Adipocyte (in vitro differentiated cells): ENCODE results near the gene CPOX.
"Not testable (repeated sequence)": the region's sequence is repeated elsewhere in the genome, so short reads cannot be mapped to it uniquely, and the experiment has no call there.

Experiments
- DNase-seq: peaks from one replicate; pipeline ENCODE4 v3.0.0-alpha.2; 2015; ENCODE audit warnings: low read depth
- H3K27me3 ChIP-seq: replicated peaks from 2 replicates; pipeline ENCODE4 v1.7.0; 2013; ENCODE audit warnings: mild to moderate bottlenecking, low read length, moderate library complexity; ENCODE audit not compliant: control insufficient read depth, insufficient read depth
- H3K36me3 ChIP-seq: 2 replicates; pipeline ENCODE4 v1.7.0; 2013; ENCODE audit warnings: low read length, mild to moderate bottlenecking, moderate library complexity; ENCODE audit not compliant: control insufficient read depth, insufficient read depth, severe bottlenecking
- H3K4me1 ChIP-seq: 2 replicates; pipeline ENCODE4 v1.7.0; 2013; ENCODE audit warnings: mild to moderate bottlenecking, low read length, moderate library complexity; ENCODE audit not compliant: control insufficient read depth, insufficient read depth
- H3K4me3 ChIP-seq: 2 replicates; pipeline ENCODE4 v1.7.0; 2013; ENCODE audit warnings: mild to moderate bottlenecking, low read length, moderate library complexity
- H3K9ac ChIP-seq: 2 replicates; pipeline ENCODE4 v1.7.0; 2013; ENCODE audit warnings: mild to moderate bottlenecking, low read length, moderate library complexity
- H3K9me3 ChIP-seq: 2 replicates; pipeline ENCODE4 v1.7.0; 2013; ENCODE audit warnings: mild to moderate bottlenecking, low read length, moderate library complexity; ENCODE audit not compliant: control insufficient read depth

Gene CPOX

GRCh38 chr3:98560911-98561310, 32.5 kb downstream of the CPOX start:
- no peak overlapping the region for H3K9ac ChIP-seq
- H3K27me3 ChIP-seq = no peaks in the 10 kb centered on the region
- no peak for DNase-seq
- no peaks in the 10 kb centered on the region for H3K9me3 ChIP-seq
- H3K4me1 ChIP-seq = peaks cover 5% of the 10 kb centered on the region
- H3K4me3 ChIP-seq = no peak overlapping the region
- no peaks in the 10 kb centered on the region for H3K36me3 ChIP-seq

- not testable (repeated sequence) for H3K9me3 ChIP-seq, H3K36me3 ChIP-seq, H3K9ac ChIP-seq, H3K27me3 ChIP-seq, DNase-seq, H3K4me3 ChIP-seq, H3K4me1 ChIP-seq
Measured at GRCh38 chr3:98559769-98560168, 33.6 kb downstream of the CPOX start.

- Histone ChIP-seq H3K27me3 (no peaks in the 10 kb centered on the region), H3K36me3 (no peaks in the 10 kb centered on the region), H3K4me3 (no peak overlapping the region), H3K4me1 (no peaks in the 10 kb centered on the region), H3K9ac (no peak overlapping the region), H3K9me3 (no peaks in the 10 kb centered on the region)
- no peak for DNase-seq
Measured at GRCh38 chr3:98558100-98558827, 35.1 kb downstream of the CPOX start.

GRCh38 chr3:98557324-98558010, 35.9 kb downstream of the CPOX start:
- H3K27me3 ChIP-seq = no peaks in the 10 kb centered on the region
- no peak for DNase-seq
- no peak overlapping the region for H3K4me3 ChIP-seq
- no peaks in the 10 kb centered on the region for H3K36me3 ChIP-seq
- no peak overlapping the region for H3K9ac ChIP-seq
- H3K9me3 ChIP-seq = no peaks in the 10 kb centered on the region
- no peaks in the 10 kb centered on the region for H3K4me1 ChIP-seq

- Histone ChIP-seq H3K4me3 (no peak overlapping the region), H3K9ac (no peak overlapping the region), H3K4me1 (no peaks in the 10 kb centered on the region), H3K36me3 (no peaks in the 10 kb centered on the region), H3K27me3 (no peaks in the 10 kb centered on the region), H3K9me3 (no peaks in the 10 kb centered on the region)
- no peak for DNase-seq
Measured at GRCh38 chr3:98556164-98557130, 37.0 kb downstream of the CPOX start.

- Histone ChIP-seq H3K4me3 (no peak overlapping the region), H3K4me1 (no peaks in the 10 kb centered on the region), H3K27me3 (peaks cover 4% of the 10 kb centered on the region), H3K36me3 (no peaks in the 10 kb centered on the region), H3K9me3 (no peaks in the 10 kb centered on the region), H3K9ac (no peak overlapping the region)
- DNase-seq = no peak
Measured at GRCh38 chr3:98555025-98555379, 38.4 kb downstream of the CPOX start.

GRCh38 chr3:98554580-98554979, 38.8 kb downstream of the CPOX start:
- no peaks in the 10 kb centered on the region for H3K9me3 ChIP-seq
- no peak overlapping the region for H3K4me3 ChIP-seq
- DNase-seq = no peak
- no peak overlapping the region for H3K9ac ChIP-seq
- no peaks in the 10 kb centered on the region for H3K36me3 ChIP-seq
- no peaks in the 10 kb centered on the region for H3K4me1 ChIP-seq
- H3K27me3 ChIP-seq = peaks cover 4% of the 10 kb centered on the region

- no peak for DNase-seq
- Histone ChIP-seq H3K4me3 (no peak overlapping the region), H3K9ac (no peak overlapping the region), H3K4me1 (no peaks in the 10 kb centered on the region), H3K36me3 (no peaks in the 10 kb centered on the region), H3K9me3 (no peaks in the 10 kb centered on the region), H3K27me3 (peaks cover 4% of the 10 kb centered on the region)
Measured at GRCh38 chr3:98553753-98554152, 39.7 kb downstream of the CPOX start.

- H3K9ac ChIP-seq = no peak overlapping the region
- no peaks in the 10 kb centered on the region for H3K4me1 ChIP-seq
- H3K36me3 ChIP-seq = no peaks in the 10 kb centered on the region
- H3K9me3 ChIP-seq = no peaks in the 10 kb centered on the region
- DNase-seq = no peak
- no peak overlapping the region for H3K4me3 ChIP-seq
- H3K27me3 ChIP-seq = peaks cover 4% of the 10 kb centered on the region
Measured at GRCh38 chr3:98553021-98553563, 40.3 kb downstream of the CPOX start.

- Histone ChIP-seq H3K9me3 (no peaks in the 10 kb centered on the region), H3K36me3 (no peaks in the 10 kb centered on the region), H3K4me1 (no peaks in the 10 kb centered on the region), H3K9ac (no peak overlapping the region), H3K4me3 (no peak overlapping the region), H3K27me3 (peaks cover 4% of the 10 kb centered on the region)
- no peak for DNase-seq
Measured at GRCh38 chr3:98552232-98553020, 41.0 kb downstream of the CPOX start.
